ENCODE results near the gene ASTE1. TPM values are rescaled to one million over a fixed set of nuclear protein-coding genes. Genes with fewer than 3 reads are reported as not detected.

ASTE1 gene
- total RNA-seq, 1 experiment from 2014 or later, result 9.7 TPM

DNA sequence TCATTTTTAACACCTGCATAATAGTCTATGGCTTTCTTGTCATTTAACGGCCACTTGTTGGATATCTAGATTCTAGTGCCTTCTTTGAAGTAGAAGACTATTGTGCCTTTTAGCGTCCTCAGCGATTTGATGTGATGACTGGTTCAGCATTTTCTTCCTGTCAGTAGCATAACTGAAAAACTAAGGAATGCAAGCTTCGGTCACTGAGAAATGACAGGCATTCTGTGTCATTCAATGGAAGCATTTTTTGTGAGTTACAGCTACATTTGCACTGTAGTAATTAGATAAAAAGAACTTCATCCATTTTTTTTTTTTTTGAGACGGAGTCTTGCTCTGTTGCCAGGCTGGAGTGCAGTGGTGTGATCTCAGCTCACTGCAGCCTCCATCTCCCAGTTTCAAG is 10.4 kb upstream of the ASTE1 start:
- H3K27me3 ChIP-seq (ENCODE audit: insufficient read depth, low read length), result no peaks in the 10 kb centered on the region
- H4K8ac ChIP-seq (replicated peaks; ENCODE audit: insufficient read length, low read depth, low read length), result no peak overlapping the region
- no peak overlapping the region for H3K4me2 ChIP-seq (ENCODE audit: insufficient read depth, insufficient read length, low read length)

More for the DNA sequence above, 10.4 kb upstream of the ASTE1 start:
- WGBS (ENCODE audit: extremely low coverage, insufficient read length, low lambda C conversion rate), result no CpG with 5 or more reads among the region's 5 CpGs
- Histone ChIP-seq H4K20me1 (ENCODE audit: control insufficient read depth, insufficient read depth, insufficient read length) (no peaks in the 10 kb centered on the region), H2BK20ac (ENCODE audit: low read depth, low read length, poor library complexity, severe bottlenecking) (no peak overlapping the region), H3K27ac (ENCODE audit: insufficient read length, low read depth, low read length) (no peak overlapping the region), H2BK120ac (ENCODE audit: low read depth, low read length, poor library complexity, severe bottlenecking) (no peak overlapping the region), H3K4me1 (ENCODE audit: insufficient read depth, low read length) (no peaks in the 10 kb centered on the region), H4K5ac (ENCODE audit: insufficient read length, low read depth, low read length) (no peak overlapping the region), H2BK12ac (ENCODE audit: insufficient read length, low read depth, low read length) (no peak overlapping the region), H3K56ac (ENCODE audit: insufficient read length, low read depth, low read length) (no peak overlapping the region), H3T11ph (ENCODE audit: low read length) (no peak overlapping the region), H2AFZ (ENCODE audit: low read length) (no peak overlapping the region), H3K23me2 (ENCODE audit: insufficient read length, low read depth, low read length, poor library complexity, severe bottlenecking) (no peaks in the 10 kb centered on the region), H3K9ac (ENCODE audit: extremely low read depth, insufficient read length, low read length) (no peak overlapping the region), H3K79me2 (ENCODE audit: insufficient read depth, low read length) (no peaks in the 10 kb centered on the region), H2AK5ac (ENCODE audit: insufficient read length, low read length) (no peak overlapping the region), H2BK5ac (ENCODE audit: insufficient read length, low read length) (no peak overlapping the region), H2BK15ac (ENCODE audit: low read depth, low read length) (no peak overlapping the region), H3K18ac (ENCODE audit: insufficient read length, low read depth, low read length) (no peak overlapping the region), H3K14ac (ENCODE audit: insufficient read depth, low read length) (no peak overlapping the region), H3K23ac (ENCODE audit: insufficient read length, low read depth, low read length) (no peak overlapping the region), H3K9me3 (ENCODE audit: control insufficient read depth, low read depth, low read length) (no peaks in the 10 kb centered on the region), H3K4ac (ENCODE audit: low read depth, low read length) (no peak overlapping the region), H4K91ac (ENCODE audit: insufficient read length, low read depth, low read length) (no peak overlapping the region), H3K79me1 (ENCODE audit: insufficient read depth, low read depth, low read length, poor library complexity, severe bottlenecking) (no peaks in the 10 kb centered on the region)
- no peaks in the 10 kb centered on the region; a peak in 1 of 5 replicates for H3K9me3 Mint-ChIP-seq
- no peak for TF ChIP-seq CTCF (conservative IDR thresholded peaks at IDR 0.05)
- no peaks in the 10 kb centered on the region for H3K27me3 Mint-ChIP-seq (ENCODE audit: low read depth)
- peaks cover 0 to 6% (median 0%) of the 10 kb centered on the region in 3 experiments; a peak in 2 of 7 replicates for H3K36me3 Mint-ChIP-seq (ENCODE audit: insufficient read depth in 1 of 3, low read depth in 3 of 3)
- H3K27ac Mint-ChIP-seq, result no peak overlapping the region
- no peak overlapping the region for H3K4me3 Mint-ChIP-seq
- peaks cover 0 to 4% of the 10 kb centered on the region in 2 experiments; a peak in 1 of 4 replicates for H3K4me1 Mint-ChIP-seq
- DNase-seq, result no peak
